ENCODE results near the gene OPA3.

DNA sequence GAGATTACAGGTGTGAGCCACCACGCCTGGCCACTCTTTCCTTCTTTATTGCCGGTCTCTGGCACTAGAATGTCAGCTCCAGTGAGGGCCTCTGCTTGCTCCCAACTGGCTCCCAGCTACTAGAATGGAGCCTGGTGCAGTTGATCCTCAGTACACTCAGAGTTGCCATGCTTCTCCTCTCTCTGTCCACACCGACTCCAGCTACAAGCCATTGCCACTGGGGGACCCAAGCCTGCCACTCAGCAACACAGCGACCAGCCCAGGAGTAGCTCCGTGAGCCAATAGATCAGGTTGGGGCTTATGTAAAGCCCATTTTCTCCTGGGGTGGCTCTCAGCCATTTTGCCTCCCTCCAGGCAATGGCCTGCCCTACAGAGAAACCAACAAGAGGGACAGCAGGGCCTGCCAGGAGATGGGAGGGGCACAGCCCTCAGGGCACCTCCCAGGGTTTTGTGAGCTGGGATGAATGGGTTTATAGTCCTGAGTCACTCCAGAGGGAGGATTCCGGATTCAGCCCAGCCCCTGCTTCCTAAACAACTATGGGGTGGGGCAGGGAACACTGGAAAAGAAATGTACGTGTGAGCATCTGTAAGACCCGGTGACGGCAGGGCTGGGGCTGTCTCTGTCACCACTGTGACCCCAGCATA is 36.5 kb downstream of the OPA3 start:
- TF ChIP-seq, protein P1, sequence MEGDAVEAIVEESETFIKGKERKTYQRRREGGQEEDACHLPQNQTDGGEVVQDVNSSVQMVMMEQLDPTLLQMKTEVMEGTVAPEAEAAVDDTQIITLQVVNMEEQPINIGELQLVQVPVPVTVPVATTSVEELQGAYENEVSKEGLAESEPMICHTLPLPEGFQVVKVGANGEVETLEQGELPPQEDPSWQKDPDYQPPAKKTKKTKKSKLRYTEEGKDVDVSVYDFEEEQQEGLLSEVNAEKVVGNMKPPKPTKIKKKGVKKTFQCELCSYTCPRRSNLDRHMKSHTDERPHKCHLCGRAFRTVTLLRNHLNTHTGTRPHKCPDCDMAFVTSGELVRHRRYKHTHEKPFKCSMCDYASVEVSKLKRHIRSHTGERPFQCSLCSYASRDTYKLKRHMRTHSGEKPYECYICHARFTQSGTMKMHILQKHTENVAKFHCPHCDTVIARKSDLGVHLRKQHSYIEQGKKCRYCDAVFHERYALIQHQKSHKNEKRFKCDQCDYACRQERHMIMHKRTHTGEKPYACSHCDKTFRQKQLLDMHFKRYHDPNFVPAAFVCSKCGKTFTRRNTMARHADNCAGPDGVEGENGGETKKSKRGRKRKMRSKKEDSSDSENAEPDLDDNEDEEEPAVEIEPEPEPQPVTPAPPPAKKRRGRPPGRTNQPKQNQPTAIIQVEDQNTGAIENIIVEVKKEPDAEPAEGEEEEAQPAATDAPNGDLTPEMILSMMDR (IDR thresholded peaks at IDR 0.05), result no peak
- TF ChIP-seq POLR2A (IDR thresholded peaks at IDR 0.05), result no peak
